GM12801 (cell line): ENCODE results near the gene CBFA2T2.

Experiments
- TF ChIP-seq, protein P1 (sequence below): IDR thresholded peaks from one replicate; pipeline ENCODE4 v1.5.1; 2011; ENCODE audit warnings: control low read depth; ENCODE audit not compliant: insufficient read length; ENCODE audit errors: extremely low read depth

The CBFA2T2 gene

DNA sequence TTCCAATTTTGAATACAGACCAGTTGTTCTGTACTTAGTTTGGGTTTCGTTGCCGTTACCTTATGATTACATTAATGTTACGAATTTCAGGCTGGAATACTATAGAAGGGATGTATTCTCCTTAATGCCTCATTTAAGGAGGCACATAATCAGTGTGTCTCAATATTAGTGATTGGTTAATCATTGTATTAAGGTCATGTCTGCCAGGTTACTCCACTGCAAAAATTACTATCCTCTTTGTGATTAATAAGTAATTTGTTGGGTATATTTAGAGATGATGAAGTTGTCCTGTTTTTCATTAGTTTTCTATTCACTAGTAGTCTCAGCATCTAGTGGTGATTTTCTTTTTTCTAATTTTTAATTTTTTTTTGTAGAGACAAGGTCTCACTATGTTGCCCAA lies 66.3 kb downstream of the CBFA2T2 start:
- TF ChIP-seq, protein P1, sequence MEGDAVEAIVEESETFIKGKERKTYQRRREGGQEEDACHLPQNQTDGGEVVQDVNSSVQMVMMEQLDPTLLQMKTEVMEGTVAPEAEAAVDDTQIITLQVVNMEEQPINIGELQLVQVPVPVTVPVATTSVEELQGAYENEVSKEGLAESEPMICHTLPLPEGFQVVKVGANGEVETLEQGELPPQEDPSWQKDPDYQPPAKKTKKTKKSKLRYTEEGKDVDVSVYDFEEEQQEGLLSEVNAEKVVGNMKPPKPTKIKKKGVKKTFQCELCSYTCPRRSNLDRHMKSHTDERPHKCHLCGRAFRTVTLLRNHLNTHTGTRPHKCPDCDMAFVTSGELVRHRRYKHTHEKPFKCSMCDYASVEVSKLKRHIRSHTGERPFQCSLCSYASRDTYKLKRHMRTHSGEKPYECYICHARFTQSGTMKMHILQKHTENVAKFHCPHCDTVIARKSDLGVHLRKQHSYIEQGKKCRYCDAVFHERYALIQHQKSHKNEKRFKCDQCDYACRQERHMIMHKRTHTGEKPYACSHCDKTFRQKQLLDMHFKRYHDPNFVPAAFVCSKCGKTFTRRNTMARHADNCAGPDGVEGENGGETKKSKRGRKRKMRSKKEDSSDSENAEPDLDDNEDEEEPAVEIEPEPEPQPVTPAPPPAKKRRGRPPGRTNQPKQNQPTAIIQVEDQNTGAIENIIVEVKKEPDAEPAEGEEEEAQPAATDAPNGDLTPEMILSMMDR = no peak

DNA sequence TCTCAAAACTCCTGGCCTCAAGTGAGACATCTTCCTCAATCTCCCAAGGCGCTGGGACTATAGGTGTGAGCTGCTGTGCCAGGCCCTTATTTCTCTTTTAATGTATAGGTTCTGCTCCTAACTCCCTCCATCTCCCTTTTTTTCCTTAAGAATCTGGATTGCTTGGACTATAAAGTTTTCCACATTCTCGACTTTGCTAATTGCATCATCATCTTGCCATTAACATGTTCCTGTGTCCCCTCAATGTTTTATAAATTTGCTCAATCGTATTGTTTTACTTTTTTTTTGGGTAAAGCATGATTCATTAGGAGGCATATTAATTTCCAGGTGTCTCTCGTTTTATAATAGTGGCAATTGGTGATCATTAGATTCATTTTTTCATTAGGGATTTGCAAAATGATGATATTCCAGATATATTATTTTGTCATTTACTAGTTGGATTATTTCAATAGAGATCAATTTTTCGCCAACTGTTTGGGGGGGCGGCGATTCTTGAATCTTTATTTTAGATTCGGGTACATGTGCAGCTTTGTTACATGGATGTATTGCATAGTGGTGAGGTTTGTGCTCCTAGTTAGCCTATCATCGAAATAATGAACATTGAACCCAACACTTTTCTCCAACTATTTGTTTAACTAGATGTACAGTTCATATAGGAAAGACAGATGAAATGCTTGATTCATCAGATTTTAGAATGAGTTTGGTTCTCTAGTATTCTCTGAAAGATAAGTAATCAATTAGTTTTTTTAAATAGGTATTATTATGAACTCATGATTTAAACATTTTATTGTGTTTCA lies 68.7 kb downstream of the CBFA2T2 start:
- TF ChIP-seq, protein P1 = no peak

DNA sequence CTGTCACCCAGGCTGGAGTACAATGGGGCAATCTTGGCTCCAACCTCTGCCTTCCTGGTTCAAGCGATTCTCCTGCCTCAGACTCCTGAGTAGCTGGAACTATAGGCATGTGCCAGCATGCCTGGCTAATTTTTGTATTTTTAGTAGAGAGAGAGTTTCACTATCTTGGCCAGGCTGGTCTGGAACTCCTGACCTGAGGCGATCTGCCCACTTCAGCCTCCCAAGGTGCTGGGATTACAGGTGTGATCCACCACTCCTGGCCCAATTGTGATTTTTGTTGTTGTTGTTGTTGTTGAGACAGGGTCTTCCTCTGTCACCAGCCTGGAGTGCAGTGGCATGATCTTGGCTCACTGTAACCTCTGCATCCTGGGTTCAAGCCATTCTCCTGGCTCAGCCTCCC lies 69.3 kb downstream of the CBFA2T2 start:
- TF ChIP-seq, protein P1 = no peak

DNA sequence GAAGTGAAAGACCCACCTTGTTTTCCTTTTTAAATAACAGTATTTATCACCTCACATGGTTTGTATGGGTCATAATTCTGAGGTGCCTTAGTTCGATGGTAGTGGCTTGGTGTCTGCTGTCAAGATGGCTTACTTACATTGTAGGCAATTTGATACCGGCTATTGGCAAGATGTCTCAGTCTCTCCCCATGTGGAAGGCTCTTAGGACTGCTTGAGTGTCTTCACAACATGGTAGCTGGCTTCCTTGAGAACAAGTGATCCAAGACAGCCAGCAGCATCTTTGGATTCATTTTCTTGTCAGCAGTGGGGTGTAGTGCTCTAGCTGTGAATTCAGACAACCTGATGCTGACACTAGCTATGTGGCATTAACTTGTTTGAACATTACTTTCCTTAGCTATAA lies 70.1 kb downstream of the CBFA2T2 start:
- TF ChIP-seq, protein P1 = no peak

DNA sequence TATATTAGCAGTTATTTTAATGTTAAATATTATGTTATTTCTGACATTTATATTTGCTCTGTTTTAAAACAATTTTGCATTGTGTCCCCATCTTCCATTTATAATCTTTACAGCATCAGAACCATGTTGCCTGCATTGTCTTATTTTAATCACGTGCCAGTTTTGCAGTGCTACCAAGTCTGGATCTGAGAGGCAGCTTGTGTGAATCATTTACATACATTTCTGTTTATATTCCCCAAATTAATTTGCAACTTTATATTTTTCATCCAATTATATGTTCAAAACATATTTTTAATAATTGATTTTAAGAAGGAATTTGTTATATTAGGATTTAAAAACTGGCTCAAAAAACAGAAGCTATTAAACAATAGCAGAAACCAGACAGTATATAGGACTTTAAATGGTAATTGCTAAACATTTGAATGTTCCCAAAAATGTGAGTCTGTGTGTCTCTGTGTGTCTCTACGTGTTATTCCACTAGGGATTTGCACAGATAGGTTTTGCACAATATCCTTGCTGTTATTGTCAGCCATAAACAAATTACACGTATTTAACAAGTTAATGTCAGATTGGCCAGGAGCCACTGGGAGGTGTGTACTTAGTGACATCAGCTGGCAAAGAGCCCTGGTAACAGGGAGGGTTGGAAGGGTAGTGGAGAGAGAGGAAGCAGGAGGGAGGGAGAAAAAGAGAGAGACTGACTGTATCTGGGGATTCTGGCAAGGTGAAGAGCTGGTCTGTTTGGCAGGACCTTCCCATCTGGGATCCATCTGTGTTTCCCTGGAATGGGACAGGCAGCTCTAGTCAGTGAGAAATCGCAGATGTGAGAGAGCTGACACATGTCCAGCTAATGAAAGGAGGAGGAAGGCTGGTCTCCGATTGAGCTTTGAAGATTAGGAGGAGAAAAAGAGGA lies 72.1 kb downstream of the CBFA2T2 start:
- TF ChIP-seq, protein P1 = no peak

DNA sequence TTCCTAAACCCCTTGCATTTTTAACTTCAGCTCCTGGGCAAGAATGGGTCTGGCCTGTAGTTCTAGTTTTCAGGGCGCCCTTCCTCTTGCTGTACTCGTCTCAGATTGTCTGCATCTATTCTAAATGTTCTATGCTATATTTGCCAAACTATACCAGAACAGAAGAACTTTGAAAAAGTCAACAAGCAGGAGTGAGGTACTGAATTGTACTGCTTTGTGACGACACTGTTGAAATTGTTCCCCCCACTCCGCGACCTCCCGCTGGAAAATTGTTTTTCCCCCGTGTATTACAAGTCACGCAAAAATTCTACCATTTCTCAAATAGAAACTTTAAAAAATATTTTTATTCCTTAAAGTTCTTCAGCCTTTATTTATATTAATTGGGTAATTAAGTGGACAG lies 73.9 kb downstream of the CBFA2T2 start:
- TF ChIP-seq, protein P1 = no peak

DNA sequence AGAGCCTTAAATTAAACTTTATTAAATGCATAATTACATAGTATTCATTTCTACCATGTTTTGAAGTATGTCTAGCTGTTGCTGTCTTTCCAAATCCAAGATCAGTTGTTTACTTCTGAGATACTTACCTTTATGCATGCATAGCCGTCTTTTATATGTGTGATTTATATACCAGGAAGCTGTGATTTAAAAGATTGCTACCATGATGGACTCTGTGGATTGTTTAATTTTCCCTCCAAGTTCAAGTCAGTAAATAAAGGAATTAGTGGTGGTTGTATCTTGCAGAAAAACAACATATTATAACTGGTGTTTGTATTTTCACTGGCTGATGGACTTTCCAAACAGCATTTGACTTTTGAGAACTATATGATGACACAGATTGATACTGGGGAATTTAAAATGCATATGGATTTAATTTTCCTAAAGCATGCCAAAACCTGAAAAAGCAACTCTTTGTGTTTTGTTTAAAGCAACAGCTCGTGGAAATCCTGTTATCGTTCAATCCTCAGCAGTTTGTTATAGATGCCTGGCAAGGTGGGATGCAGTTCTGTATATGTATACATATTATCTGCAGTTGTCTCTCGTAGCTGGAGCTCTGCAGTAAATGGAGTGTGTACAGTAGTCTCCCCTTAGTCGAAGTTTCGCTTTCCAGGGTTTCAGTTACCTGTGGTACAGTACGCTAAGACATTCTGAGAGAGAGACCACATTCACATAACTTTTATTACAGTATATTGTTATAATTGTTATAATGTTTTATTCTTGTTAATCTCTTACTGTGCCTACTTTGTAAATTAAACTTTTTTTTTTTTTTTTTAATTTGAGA lies 77.1 kb downstream of the CBFA2T2 start:
- TF ChIP-seq, protein P1 = no peak
